HepG2 (cell line): ENCODE data around the gene RPL3.

Experiments used
- ARNT2 ChIP-seq: sonication (generic); formaldehyde crosslinking; IDR thresholded peaks from 2 replicates; pipeline ENCODE4 v1.8.0; 2022; ENCODE audit warnings: mild to moderate bottlenecking, low read depth, missing genetic modification reagents, moderate library complexity
- E2F1 ChIP-seq: sonication (generic); formaldehyde crosslinking; IDR thresholded peaks from 2 replicates; pipeline ENCODE4 v1.5.0; 2020; ENCODE audit warnings: missing genetic modification reagents
- FOXK2 ChIP-seq: fragments of 450-650 bp; IDR thresholded peaks from 2 replicates; pipeline ENCODE4 v1.6.1; 2016
- IKZF5 ChIP-seq: IDR thresholded peaks from 2 replicates; pipeline ENCODE4 v1.6.1; 2018; ENCODE audit warnings: missing genetic modification reagents, mild to moderate bottlenecking, missing compliant biosample characterization
- POLR2G ChIP-seq: fragments of 200-400 bp; formaldehyde crosslinking; IDR thresholded peaks from 2 replicates; pipeline ENCODE4 v1.6.1; 2018; ENCODE audit warnings: mild to moderate bottlenecking, low read depth, low read length, moderate library complexity
- THRA ChIP-seq: sonication (generic); formaldehyde crosslinking; IDR thresholded peaks from 2 replicates; pipeline ENCODE4 v1.4.0; 2020; ENCODE audit warnings: missing genetic modification reagents, borderline replicate concordance
- ZNF704 ChIP-seq: sonication (generic); formaldehyde crosslinking; IDR thresholded peaks from 2 replicates; pipeline ENCODE4 v1.8.1; 2023; ENCODE audit warnings: mild to moderate bottlenecking, inconsistent platforms, moderate library complexity, missing genetic modification reagents, borderline replicate concordance

GRCh38 chr22:39316440-39317083, 2.9 kb downstream of the RPL3 start:
- 0 out of 2 replicates have a peak, but pooled peaks have one; percentile 9 for TF ChIP-seq THRA (CRISPR knock-in tag)
- TF ChIP-seq ARNT2: no peak
- TF ChIP-seq FOXK2: no peak
- no peak for TF ChIP-seq POLR2G
- TF ChIP-seq E2F1 (CRISPR knock-in tag): no peak
- no peak for TF ChIP-seq IKZF5 (CRISPR knock-in tag)
- TF ChIP-seq ZNF704: no peak
